KMS-11 (cell line): Measurements from ENCODE around the gene KIAA0930.

Source experiments
- H2AFZ ChIP-seq: fragments of 200-600 bp; sonication (generic); 2 replicates; pipeline ENCODE4 v1.6.1; 2016; ENCODE audit warnings: antibody characterized with exemption, mixed run types, low read depth
- H3K27ac ChIP-seq: fragments of 200-600 bp; sonication (generic); 2 replicates; pipeline ENCODE4 v1.6.1; 2016; ENCODE audit warnings: mild to moderate bottlenecking, mixed run types
- H3K27me3 ChIP-seq: fragments of 200-600 bp; sonication (generic); 2 replicates; pipeline ENCODE4 v1.6.1; 2017; ENCODE audit warnings: mild to moderate bottlenecking, low read depth, mixed run types, moderate library complexity; ENCODE audit not compliant: insufficient read depth
- H3K36me3 ChIP-seq: fragments of 200-600 bp; sonication (generic); 2 replicates; pipeline ENCODE4 v1.6.1; 2017; ENCODE audit warnings: mild to moderate bottlenecking, mixed run types; ENCODE audit not compliant: insufficient read depth
- H3K4me1 ChIP-seq: fragments of 200-600 bp; sonication (generic); 2 replicates; pipeline ENCODE4 v1.6.1; 2016; ENCODE audit warnings: mild to moderate bottlenecking, low read depth, mixed run types; ENCODE audit not compliant: poor library complexity, severe bottlenecking
- H3K4me2 ChIP-seq: fragments of 200-600 bp; sonication (generic); 2 replicates; pipeline ENCODE4 v1.7.0; 2016; ENCODE audit warnings: mild to moderate bottlenecking, mixed run types
- H3K4me3 ChIP-seq: fragments of 200-600 bp; sonication (generic); IDR thresholded peaks from 2 replicates; pipeline ENCODE4 v1.6.1; 2017; ENCODE audit warnings: low read depth, low read length, mixed read lengths; ENCODE audit not compliant: insufficient read depth
- H3K79me2 ChIP-seq: fragments of 200-600 bp; sonication (generic); 2 replicates; pipeline ENCODE4 v1.6.1; 2016; ENCODE audit warnings: low read depth, mixed run types; ENCODE audit not compliant: insufficient read depth
- H3K9ac ChIP-seq: fragments of 200-600 bp; sonication (generic); 2 replicates; pipeline ENCODE4 v1.6.1; 2016; ENCODE audit warnings: mild to moderate bottlenecking, mixed run types
- H4K20me1 ChIP-seq: fragments of 200-600 bp; sonication (generic); 2 replicates; pipeline ENCODE4 v1.6.1; 2016; ENCODE audit warnings: mild to moderate bottlenecking, mixed run types; ENCODE audit not compliant: insufficient read depth
- TF ChIP-seq, protein P1 (sequence below): fragments of 200-600 bp; sonication (generic); conservative IDR thresholded peaks from 2 replicates; pipeline ENCODE4 v1.6.1; 2017; ENCODE audit warnings: low read depth, mild to moderate bottlenecking, antibody characterized with exemption, low read length, moderate library complexity, mixed read lengths

KIAA0930 gene

DNA sequence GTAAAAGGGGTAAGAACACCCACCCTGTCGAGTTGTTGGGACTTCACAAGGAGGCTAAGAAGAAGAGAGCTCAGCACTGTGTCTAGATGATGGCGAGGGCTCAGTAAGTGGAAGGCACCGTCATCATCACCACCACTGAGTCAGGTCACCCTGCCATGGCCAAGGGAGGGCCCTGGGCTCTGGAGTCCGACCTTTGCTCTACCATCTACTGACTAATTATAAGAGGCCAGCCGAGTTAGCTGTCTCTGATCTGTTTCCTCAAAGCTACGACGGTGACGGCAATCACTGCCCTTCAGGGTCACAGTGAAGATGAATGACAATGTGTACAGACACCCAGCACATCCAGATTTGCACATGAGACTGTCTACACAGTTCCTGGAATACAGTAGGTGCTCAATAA, 29.3 kb downstream of the KIAA0930 start:
- Histone ChIP-seq H3K36me3 (no peaks in the 10 kb centered on the region), H3K4me1 (no peaks in the 10 kb centered on the region), H3K4me2 (no peak overlapping the region), H3K9ac (no peak overlapping the region), H3K79me2 (no peaks in the 10 kb centered on the region), H2AFZ (no peak overlapping the region), H3K27ac (no peak overlapping the region), H3K27me3 (no peaks in the 10 kb centered on the region), H3K4me3 (no peak overlapping the region), H4K20me1 (no peaks in the 10 kb centered on the region)
- TF ChIP-seq, protein P1, sequence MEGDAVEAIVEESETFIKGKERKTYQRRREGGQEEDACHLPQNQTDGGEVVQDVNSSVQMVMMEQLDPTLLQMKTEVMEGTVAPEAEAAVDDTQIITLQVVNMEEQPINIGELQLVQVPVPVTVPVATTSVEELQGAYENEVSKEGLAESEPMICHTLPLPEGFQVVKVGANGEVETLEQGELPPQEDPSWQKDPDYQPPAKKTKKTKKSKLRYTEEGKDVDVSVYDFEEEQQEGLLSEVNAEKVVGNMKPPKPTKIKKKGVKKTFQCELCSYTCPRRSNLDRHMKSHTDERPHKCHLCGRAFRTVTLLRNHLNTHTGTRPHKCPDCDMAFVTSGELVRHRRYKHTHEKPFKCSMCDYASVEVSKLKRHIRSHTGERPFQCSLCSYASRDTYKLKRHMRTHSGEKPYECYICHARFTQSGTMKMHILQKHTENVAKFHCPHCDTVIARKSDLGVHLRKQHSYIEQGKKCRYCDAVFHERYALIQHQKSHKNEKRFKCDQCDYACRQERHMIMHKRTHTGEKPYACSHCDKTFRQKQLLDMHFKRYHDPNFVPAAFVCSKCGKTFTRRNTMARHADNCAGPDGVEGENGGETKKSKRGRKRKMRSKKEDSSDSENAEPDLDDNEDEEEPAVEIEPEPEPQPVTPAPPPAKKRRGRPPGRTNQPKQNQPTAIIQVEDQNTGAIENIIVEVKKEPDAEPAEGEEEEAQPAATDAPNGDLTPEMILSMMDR, result no peak

DNA sequence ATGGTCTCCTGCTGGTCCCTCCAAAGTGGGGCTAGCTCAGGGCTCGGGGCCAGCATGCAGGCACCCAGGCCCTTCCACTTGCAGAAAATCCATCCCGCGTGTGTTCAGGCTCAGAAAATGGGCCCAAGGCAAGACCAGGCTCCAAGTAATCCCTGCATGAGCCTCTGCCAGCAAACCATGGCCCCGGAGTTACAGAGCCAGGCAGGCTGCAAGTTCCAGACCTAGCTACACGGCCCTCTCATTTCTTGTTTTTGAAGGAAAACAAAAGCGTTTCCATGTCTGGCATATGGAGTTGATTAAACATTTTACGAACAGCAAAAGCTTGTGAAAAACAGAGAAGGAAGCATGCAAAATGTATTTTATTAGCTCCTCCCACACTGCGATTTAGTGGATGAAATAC, 29.7 kb downstream of the KIAA0930 start:
- H3K36me3 ChIP-seq, result no peaks in the 10 kb centered on the region
- H3K4me1 ChIP-seq, result no peaks in the 10 kb centered on the region
- TF ChIP-seq, protein P1, result no peak
- no peak overlapping the region for H3K4me3 ChIP-seq
- no peak overlapping the region for H3K27ac ChIP-seq
- H3K4me2 ChIP-seq, result no peak overlapping the region
- no peaks in the 10 kb centered on the region for H4K20me1 ChIP-seq
- no peaks in the 10 kb centered on the region for H3K27me3 ChIP-seq
- no peak overlapping the region for H3K9ac ChIP-seq
- H2AFZ ChIP-seq, result no peak overlapping the region
- no peaks in the 10 kb centered on the region for H3K79me2 ChIP-seq

DNA sequence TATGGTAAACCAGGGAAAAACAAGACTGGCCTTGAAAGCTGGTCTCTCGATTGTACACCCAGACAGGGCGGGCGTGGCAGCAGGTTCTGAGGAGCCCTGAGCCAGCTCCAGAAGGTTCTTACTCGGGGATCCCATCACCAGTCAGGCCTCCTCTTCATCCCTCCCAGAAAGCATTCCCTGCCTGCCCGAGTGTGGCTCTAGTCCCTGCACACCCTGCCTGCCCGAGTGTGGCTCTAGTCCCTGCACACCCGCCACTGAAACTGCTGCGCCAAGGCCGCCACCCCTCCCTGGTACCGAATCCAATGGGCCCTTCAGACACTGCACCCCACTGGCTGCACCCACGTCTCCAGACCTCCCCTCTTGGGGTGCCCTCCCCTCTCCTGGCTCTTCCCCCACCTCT, 30.1 kb downstream of the KIAA0930 start:
- Histone ChIP-seq H3K9ac (no peak overlapping the region), H3K4me2 (no peak overlapping the region), H3K36me3 (no peaks in the 10 kb centered on the region), H3K27ac (no peak overlapping the region), H3K4me1 (no peaks in the 10 kb centered on the region), H3K79me2 (no peaks in the 10 kb centered on the region), H2AFZ (no peak overlapping the region), H3K27me3 (no peaks in the 10 kb centered on the region), H4K20me1 (no peaks in the 10 kb centered on the region), H3K4me3 (no peak overlapping the region)
- TF ChIP-seq, protein P1, result no peak

DNA sequence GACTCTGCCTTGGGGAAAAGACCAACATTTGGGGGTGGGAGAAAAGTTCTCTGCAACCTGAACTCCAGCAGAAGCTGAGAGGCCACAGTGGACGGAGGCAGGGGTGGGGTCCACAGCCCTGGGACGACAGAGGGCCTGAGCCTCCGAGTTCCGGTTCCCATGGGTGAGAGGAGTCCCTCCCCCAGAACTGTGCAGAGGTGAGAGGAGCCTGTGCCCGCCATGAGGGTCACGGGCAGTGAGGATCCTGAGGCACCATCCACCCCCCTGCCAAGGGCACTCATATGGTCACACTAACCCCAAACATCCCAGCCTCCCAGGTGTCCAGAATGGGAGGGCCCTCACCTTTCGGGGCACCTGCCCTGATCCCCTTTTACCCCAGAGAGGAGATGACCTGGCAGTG, 30.5 kb downstream of the KIAA0930 start:
- Histone ChIP-seq H3K4me3 (no peak overlapping the region), H3K9ac (no peak overlapping the region), H3K27ac (no peak overlapping the region), H3K4me1 (no peaks in the 10 kb centered on the region), H3K79me2 (no peaks in the 10 kb centered on the region), H3K36me3 (no peaks in the 10 kb centered on the region), H2AFZ (no peak overlapping the region), H3K4me2 (no peak overlapping the region), H4K20me1 (no peaks in the 10 kb centered on the region), H3K27me3 (no peaks in the 10 kb centered on the region)
- TF ChIP-seq, protein P1, result no peak
